Keratinocyte (primary cell): ENCODE data around the gene MCEMP1. TPM values are rescaled to one million over a fixed set of nuclear protein-coding genes. Genes with fewer than 3 reads are reported as not detected.

Experiments used
- DNase-seq: peaks from one replicate; pipeline ENCODE4 v3.0.0-alpha.2; 2011; ENCODE audit warnings: low read depth, missing footprints, low spot score
- FAIRE-seq: peaks from 2 replicates; lab custom pipeline; 2011; peaks lifted over from hg19 to GRCh38; lab: Jason Lieb, UNC
- H2AFZ ChIP-seq: 2 replicates; pipeline ENCODE4 v1.6.0; 2012; ENCODE audit warnings: low read length, control low read depth, inconsistent platforms; ENCODE audit not compliant: control insufficient read depth
- H3K27ac ChIP-seq: 2 replicates; pipeline ENCODE4 v1.5.1; 2011; ENCODE audit warnings: low read length; ENCODE audit not compliant: control insufficient read depth, insufficient read depth
- H3K27me3 ChIP-seq: 3 replicates; pipeline ENCODE4 v1.6.0; 2011; ENCODE audit warnings: low read length; ENCODE audit not compliant: control insufficient read depth, insufficient read depth; ENCODE audit errors: extremely low read depth
- H3K36me3 ChIP-seq, 2 experiments: 2 replicates in 1 of 2; 3 replicates in 1 of 2; pipeline ENCODE4 v1.5.1; 2011; ENCODE audit warnings: low read length in 2 of 2, mild to moderate bottlenecking in 1 of 2; ENCODE audit not compliant: control insufficient read depth in 2 of 2, insufficient read depth in 2 of 2; ENCODE audit errors: extremely low read depth in 1 of 2
- H3K4me1 ChIP-seq: 3 replicates; pipeline ENCODE4 v1.5.1; 2011; ENCODE audit warnings: low read length; ENCODE audit not compliant: control insufficient read depth, insufficient read depth; ENCODE audit errors: extremely low read depth
- H3K4me2 ChIP-seq: 3 replicates; pipeline ENCODE4 v1.6.0; 2011; ENCODE audit warnings: low read depth, low read length; ENCODE audit not compliant: control insufficient read depth, insufficient read depth; ENCODE audit errors: extremely low read depth
- H3K4me3 ChIP-seq, 3 experiments: fragments of 200-600 bp in 1 of 3; sonication (generic) in 1 of 3; 2 replicates in 2 of 3; 3 replicates in 1 of 3; pipeline ENCODE4 v1.5.1; 2011 to 2016; ENCODE audit warnings: low read length in 3 of 3, mild to moderate bottlenecking in 3 of 3, control low read depth in 2 of 3, inconsistent platforms in 1 of 3, low read depth in 1 of 3, mixed read lengths in 1 of 3, mixed run types in 1 of 3, moderate library complexity in 1 of 3; ENCODE audit not compliant: control insufficient read depth in 2 of 3, insufficient read depth in 2 of 3; ENCODE audit errors: extremely low read depth in 1 of 3
- H3K79me2 ChIP-seq: 2 replicates; pipeline ENCODE4 v1.6.0; 2012; ENCODE audit warnings: low read length; ENCODE audit not compliant: control insufficient read depth, insufficient read depth
- H3K9ac ChIP-seq: 3 replicates; pipeline ENCODE4 v1.6.0; 2011; ENCODE audit warnings: low read length; ENCODE audit not compliant: control insufficient read depth, insufficient read depth; ENCODE audit errors: extremely low read depth
- H3K9me1 ChIP-seq: 3 replicates; pipeline ENCODE4 v1.6.0; 2011; ENCODE audit warnings: low read length; ENCODE audit not compliant: control insufficient read depth, insufficient read depth; ENCODE audit errors: extremely low read depth
- H3K9me3 ChIP-seq: 2 replicates; pipeline ENCODE4 v1.5.1; 2012; ENCODE audit warnings: low read depth, low read length; ENCODE audit not compliant: control insufficient read depth
- H4K20me1 ChIP-seq: 3 replicates; pipeline ENCODE4 v1.6.0; 2011; ENCODE audit warnings: low read length; ENCODE audit not compliant: control insufficient read depth, insufficient read depth; ENCODE audit errors: extremely low read depth
- CTCF ChIP-seq, 3 experiments: IDR thresholded peaks in 1 of 3; conservative IDR thresholded peaks in 1 of 3; optimal IDR thresholded peaks in 1 of 3; 2 replicates in 2 of 3; 3 replicates in 1 of 3; pipeline versions ENCODE3 to v1.5.1; 2011; ENCODE audit warnings: low read length in 3 of 3, mild to moderate bottlenecking in 3 of 3, moderate library complexity in 2 of 3, control low read depth in 1 of 3, inconsistent platforms in 1 of 3; ENCODE audit not compliant: insufficient read depth in 2 of 3; ENCODE audit errors: extremely low read depth in 1 of 3
- EZH2 ChIP-seq: IDR thresholded peaks from one replicate; pipeline ENCODE4 v1.6.1; 2012; ENCODE audit warnings: inconsistent platforms, mild to moderate bottlenecking, low read length, moderate library complexity
- dilution Hi-C: fragments of 300-500 bp; cut with MboI; formaldehyde crosslinking; loops from one replicate; pipeline ENCODE4 v1.7.0; 2020; ENCODE audit warnings: low sequenced_read_pairs; ENCODE audit not compliant: extremely low pct_ligation_motif_present
- polyA plus RNA-seq, 5 experiments: library from polyadenylated mRNA; depleted of rRNA in 3 of 5; stranded (reverse) in 3 of 5; stranded (forward) in 1 of 5; unstranded in 1 of 5; fragments of >200 nt; gene quantifications; 1 replicate in 1 of 5; 2 replicates in 3 of 5; 3 replicates in 1 of 5; pipeline versions ENCODE4 v1.2.1 to v1.2.3, GENCODE V29; 2011 to 2012; ENCODE audit warnings: missing spikeins in 2 of 5, low read depth in 1 of 5, low replicate concordance in 1 of 5

The MCEMP1 gene
- polyA plus RNA-seq, 1 donor (not counting 4 experiments of a cell fraction or from before 2014, with no cell fraction given): not detected

GRCh38 chr19:7639863-7640348 is 37.0 kb upstream of the MCEMP1 start:
- Histone ChIP-seq H3K4me1 (peaks cover 3% of the 10 kb centered on the region), H3K79me2 (peaks cover 16% of the 10 kb centered on the region), H3K36me3 (peaks cover 9 to 12% of the 10 kb centered on the region in 2 experiments), H2AFZ (no peak overlapping the region), H3K27ac (no peak overlapping the region), H3K4me2 (no peak overlapping the region), H3K27me3 (no peaks in the 10 kb centered on the region), H3K9ac (no peak overlapping the region), H3K9me3 (no peaks in the 10 kb centered on the region), H3K4me3 (no peak overlapping the region), H3K9me1 (no peaks in the 10 kb centered on the region), H4K20me1 (no peaks in the 10 kb centered on the region)
- TF ChIP-seq CTCF (optimal IDR thresholded peaks at IDR 0.05 in 1 of 3, IDR thresholded peaks at IDR 0.05 in 1 of 3, conservative IDR thresholded peaks at IDR 0.05 in 1 of 3; ENCODE audit: extremely low read depth in 1 of 3, insufficient read depth in 2 of 3, low read length in 3 of 3): no peak
- no peak for TF ChIP-seq EZH2
- DNase-seq (no peak), FAIRE-seq (no peak)
- dilution Hi-C loops: no loop called here

GRCh38 chr19:7640803-7641202 is 36.1 kb upstream of the MCEMP1 start:
- Histone ChIP-seq H3K27ac (no peak overlapping the region), H3K9me3 (no peaks in the 10 kb centered on the region), H3K27me3 (no peaks in the 10 kb centered on the region), H3K36me3 (peaks cover 9 to 16% of the 10 kb centered on the region in 2 experiments), H3K4me2 (no peak overlapping the region), H3K4me1 (peaks cover 3% of the 10 kb centered on the region), H3K9ac (no peak overlapping the region), H2AFZ (no peak overlapping the region), H3K4me3 (no peak overlapping the region), H4K20me1 (no peaks in the 10 kb centered on the region), H3K79me2 (peaks cover 16% of the 10 kb centered on the region), H3K9me1 (no peaks in the 10 kb centered on the region)
- DNase-seq: no peak
- dilution Hi-C loops: no loop called here
- FAIRE-seq: no peak
- TF ChIP-seq CTCF (optimal IDR thresholded peaks at IDR 0.05 in 1 of 3, IDR thresholded peaks at IDR 0.05 in 1 of 3, conservative IDR thresholded peaks at IDR 0.05 in 1 of 3; ENCODE audit: extremely low read depth in 1 of 3, insufficient read depth in 2 of 3, low read length in 3 of 3): no peak
- TF ChIP-seq EZH2: no peak
